Hypothalamus (tissue), 51 donors: Measurements from ENCODE around the gene APIP.

Experiments
- DNase-seq, 51 donors: peaks; one replicate each; lab custom pipeline; 2025; lab: John Stamatoyannopoulos, UW

APIP gene, protein sequence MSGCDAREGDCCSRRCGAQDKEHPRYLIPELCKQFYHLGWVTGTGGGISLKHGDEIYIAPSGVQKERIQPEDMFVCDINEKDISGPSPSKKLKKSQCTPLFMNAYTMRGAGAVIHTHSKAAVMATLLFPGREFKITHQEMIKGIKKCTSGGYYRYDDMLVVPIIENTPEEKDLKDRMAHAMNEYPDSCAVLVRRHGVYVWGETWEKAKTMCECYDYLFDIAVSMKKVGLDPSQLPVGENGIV

DNA sequence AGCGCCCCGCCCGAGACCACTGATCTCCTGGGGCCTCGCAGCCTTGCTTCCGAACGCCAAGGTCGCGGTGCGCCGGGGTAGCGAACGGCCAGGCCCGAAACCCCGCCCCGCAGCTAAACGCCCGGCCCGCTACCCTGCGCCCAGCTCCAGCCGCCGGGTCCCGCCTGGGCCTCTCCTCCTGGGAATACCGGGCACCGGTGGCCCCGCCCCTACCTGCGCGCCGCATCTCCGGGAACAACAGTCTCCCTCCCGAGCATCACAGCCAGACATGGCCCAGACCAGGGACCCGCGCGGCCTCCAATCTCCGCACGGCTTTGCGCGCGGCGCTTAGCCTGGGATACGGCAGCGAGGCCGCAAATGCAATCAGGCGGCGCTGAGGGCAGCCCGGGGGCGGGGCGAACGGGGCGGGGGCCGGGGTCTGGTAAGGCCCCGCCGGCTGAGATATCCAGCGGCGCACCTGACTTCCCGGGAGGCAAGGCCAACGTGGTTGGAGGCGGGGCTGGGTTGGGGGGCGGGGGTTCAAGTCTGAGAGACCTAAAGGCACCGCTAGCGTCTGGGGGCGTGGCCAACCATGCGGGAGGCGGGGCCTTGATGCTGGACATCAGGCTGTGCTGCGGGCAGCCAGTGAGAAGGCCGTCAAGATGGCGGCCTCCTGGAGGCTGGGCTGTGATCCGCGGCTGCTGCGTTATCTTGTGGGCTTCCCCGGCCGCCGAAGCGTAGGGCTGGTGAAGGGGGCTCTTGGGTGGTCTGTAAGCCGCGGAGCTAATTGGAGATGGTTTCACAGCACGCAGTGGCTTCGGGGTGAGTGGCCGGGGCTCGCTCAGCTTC is at the start of gene APIP, which contains the start of gene PDHX:
Gene APIP, minus strand, starts transcription at position 365 of the 828 bp plus-strand sequence. Its CDS starts 95 bp downstream, at position 270.
Gene PDHX, plus strand, starts transcription at position 604 of the 828 bp plus-strand sequence. Its CDS starts 38 bp downstream, at position 642.
- peak; percentile 65 to 99 (median 93) for DNase-seq

DNA sequence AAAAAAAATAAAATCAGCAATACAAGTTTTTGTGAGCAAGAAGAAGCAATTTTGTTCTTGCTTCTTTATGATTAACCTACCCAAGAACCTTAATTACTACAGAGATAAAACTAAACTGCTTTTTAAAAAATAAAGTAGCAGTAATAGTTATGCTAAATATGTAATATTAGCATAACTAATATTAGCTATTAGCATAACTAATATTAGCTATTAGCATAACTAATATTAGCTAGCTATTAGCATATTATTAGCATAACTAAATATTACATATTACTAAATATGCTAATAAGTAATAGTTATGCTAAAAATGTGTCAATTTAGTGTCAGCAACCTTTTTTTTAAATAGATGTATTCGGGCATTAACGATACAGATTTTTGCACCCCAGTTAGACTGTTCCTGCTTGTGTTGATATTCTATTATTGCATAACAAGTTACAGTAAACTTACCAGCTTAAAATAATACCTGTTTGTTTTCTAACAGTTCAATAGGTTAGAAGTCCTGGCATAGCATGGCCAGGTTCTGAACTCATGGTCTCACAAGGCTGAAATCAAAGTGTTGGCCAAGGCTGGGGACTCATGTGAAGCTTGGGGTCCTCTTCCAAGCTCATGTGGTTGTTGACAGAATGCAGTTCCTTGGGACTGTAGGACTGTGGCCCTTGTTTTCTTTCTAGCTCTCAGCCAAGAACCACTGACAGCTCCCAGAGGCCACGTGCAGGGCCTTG is 48.6 kb upstream of the APIP start:
- DNase-seq = no peak

DNA sequence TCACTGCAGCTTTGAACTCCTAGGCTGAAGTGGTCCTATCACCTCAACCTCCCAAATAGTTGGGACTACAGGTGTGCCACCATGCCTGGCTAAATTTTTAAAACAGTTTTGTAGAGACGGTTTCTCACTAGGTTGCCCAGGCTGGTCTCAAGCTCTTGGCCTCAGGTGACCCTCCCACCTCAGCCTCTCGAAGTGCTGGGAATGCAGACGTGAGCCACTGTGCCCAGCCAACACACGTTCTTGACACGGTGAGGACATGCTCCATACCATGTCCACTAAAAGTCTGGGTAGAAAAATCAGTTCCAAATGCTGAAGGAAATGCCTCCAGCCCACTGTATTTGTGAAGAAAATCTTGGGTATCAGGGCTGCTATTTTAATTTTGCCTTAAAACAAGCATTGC is 47.2 kb upstream of the APIP start:
- no peak for DNase-seq

DNA sequence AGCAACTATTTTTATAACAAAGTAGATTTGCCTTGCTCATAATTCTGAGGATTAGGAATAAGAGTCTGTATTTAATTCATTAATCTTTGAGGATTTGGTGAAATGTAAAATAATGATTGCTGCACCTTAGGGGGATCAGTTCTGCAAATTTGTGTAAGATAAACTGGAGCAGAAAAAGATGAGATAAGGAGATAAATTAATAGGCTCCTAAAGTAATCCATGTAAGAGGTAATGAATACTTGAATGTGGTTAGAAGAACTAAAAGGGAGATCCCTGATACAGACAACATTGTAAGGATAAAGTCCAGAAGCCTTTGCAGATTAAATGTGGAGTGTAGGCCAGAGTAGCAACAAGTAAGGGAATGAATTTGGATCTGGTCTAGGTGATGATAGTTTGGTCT is 45.9 kb upstream of the APIP start:
- DNase-seq = no peak

DNA sequence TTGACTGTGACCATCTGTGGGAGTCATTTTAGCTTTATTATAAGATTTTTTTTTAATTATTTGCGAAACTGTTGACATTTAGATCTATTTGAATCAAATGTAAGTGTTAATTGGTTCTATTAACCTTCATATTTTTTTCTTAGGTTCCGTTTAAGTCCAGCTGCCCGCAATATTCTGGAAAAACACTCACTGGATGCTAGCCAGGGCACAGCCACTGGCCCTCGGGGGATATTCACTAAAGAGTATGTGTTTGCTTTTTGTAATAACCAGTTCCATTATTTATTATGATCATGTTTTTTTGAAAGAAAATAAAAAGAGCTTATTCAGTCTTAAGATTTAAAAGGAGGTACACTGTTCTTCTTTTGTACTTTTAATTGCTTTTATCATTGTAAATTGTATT is 44.1 kb upstream of the APIP start:
- peak in 14 of 51 donors; percentile 0 to 27 (median 5) for DNase-seq

DNA sequence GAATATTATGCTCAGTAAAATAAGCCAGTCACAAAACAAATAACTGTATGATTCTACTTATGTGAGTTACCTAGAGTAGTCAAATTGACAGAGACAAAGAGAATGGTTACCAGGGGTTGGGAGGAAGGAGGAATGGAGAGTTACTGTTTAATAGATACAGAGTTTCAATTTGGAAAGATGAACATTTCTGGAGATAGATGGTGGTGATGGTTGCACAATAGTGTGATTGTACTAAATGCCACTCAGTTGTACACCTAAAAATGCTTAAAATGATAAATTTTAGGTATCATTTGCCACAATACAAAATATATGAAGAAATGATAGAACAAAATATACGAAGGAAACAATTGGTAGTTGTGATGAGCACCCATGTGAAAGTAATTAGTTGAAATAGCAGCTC is 43.6 kb upstream of the APIP start:
- DNase-seq = no peak

DNA sequence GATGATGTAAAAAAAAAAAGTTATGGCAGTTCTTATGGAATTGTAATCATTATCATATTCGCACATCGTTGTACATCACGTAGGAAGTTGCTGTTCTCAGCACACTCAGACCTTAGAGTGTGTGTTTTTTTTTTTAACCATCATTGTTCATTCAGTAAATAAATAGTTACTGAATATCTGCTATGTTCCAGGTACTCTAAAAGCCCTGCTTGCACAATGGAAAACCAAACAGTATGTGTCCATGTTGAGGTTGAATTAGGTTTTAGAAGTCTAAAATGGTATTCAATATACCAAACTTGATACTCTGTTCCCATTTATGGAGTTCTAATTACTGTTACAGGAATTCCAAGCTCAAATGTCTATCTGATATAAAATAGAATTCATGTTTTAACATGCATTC is 41.4 kb upstream of the APIP start:
- DNase-seq = no peak

DNA sequence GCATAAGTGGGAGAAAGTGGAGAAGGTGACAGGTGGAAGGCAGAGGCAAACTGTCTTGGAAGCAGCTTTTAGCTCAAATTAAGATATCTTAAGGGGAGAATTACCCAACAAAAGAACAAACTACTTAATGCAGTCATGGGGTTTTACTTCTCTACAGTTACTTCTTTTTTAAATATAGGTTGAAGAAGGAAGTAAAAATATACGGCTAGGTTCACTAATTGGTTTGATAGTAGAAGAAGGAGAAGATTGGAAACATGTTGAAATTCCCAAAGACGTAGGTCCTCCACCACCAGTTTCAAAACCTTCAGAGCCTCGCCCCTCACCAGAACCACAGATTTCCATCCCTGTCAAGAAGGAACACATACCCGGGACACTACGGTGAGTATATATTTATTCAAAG is 41.0 kb upstream of the APIP start:
- DNase-seq = no peak

DNA sequence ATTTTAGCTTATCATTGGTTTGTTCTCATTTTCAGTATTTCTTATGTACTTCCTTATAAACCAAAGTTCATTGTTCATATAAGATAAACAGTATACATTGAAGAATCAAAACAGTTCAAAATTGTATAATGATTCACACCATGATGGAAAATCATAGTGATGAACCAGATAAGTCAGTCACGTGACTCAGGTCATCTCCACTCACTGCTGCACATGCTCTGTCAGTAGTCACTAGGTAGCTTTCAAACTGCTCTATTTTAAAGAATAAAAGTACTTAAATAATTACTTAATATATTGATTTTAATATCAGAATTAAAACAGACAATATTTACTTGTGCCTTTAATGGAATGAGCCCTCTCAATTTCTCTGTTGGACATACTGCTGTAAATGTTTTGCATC is 37.8 kb upstream of the APIP start:
- no peak for DNase-seq

DNA sequence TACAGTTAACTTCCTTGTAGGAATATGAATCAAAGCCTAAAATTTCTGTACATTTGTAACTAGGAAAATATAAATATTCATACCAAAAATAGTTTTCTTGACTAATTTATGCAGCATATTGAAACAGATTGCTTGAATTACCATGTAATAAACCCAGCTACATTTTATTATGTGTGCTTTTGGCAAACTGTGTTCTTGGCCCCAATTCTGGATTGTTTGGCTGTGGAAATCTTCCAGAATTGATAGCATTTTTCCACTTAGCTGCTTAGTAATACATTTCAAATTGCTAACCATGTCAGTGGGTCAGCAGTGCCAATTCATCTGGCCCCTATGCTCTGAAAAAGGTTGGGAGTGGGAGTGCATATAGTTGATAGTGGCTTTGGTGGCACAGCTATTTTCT is 32.5 kb upstream of the APIP start:
- no peak for DNase-seq

DNA sequence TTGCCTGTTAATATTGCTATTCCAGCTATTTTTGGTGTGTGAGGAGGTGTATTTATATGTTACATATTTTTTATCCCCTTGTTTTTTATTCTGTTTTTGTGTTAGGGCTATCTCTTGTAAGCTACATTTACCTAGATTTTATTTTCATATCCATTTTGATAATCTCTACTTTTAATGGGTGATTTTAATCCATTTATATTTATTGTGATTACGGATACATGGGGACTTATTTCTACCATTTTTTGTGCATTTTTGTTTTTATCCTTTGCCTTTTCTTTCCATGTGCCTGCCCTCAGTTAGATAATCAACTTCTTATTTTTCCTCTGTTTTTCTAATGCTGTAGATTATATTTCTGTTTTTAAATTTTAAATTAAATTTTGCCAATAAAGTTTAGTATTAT is 28.5 kb upstream of the APIP start:
- DNase-seq = no peak

DNA sequence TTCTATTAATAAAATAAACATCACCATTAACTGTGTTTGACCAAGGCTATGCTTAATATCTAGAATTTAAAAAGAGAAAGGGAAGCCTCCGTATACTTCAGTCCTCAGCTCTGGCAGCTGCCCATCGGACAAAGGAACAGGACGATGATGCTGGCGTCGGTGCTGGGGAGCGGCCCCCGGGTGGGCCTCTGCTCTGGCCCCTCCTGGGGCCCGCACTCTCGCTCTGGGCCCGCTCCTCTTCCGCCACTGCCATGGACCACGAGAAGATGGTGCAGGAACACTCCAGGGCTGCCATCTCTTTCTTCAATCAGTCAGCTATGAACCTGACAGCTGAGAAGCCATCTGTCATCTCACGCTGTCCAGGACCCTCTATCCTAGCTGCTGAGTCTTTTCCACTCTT is 25.5 kb upstream of the APIP start:
- DNase-seq = no peak

DNA sequence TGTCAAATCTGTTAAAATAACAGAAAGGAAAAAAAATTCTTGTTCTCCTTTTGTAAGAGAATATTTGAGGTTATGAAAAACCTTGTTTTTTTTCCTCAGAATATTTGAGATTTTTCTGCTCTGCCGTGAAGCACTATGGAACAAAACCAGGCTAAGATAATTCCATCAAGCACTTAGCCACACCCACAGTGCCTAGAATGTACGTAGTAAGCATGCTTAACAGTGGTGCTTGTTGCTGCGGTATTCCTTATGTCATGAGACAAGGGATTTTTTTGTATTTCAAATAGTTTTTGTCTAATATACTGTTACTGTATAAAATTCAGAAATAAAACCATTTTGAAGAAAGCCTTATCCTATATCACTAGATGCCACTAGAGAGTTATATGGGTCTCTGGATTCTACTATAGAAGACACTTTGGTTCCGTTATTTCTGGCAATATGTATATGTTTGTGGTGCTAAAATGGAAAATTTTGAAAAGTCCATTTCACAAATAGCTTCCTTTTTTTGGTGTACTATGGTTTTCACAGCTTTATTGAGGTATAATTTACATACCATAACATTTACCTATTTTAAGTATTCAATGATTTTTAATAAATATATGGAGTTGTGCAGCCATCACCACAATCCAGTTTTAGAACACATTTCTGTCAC is 24.0 kb upstream of the APIP start:
- DNase-seq = no peak

DNA sequence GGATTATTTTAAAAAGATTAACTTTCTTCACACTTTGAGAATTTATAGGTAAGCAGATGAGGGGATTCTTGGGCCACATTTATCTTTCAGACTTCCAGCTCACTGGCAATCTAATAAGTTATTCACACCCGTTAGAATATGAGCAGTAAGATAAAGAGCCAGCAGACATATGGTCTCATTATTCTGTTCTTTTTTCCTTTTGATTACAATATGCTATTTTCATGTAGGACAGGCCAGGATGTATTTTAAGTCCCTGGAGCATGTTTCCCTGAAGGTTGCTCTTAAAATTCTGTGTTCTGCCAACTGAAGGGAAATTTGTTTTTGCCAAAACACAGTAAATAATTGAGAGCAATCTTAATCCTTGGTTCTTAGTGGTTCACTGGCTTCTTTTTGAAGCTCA is 22.4 kb upstream of the APIP start:
- DNase-seq = no peak

DNA sequence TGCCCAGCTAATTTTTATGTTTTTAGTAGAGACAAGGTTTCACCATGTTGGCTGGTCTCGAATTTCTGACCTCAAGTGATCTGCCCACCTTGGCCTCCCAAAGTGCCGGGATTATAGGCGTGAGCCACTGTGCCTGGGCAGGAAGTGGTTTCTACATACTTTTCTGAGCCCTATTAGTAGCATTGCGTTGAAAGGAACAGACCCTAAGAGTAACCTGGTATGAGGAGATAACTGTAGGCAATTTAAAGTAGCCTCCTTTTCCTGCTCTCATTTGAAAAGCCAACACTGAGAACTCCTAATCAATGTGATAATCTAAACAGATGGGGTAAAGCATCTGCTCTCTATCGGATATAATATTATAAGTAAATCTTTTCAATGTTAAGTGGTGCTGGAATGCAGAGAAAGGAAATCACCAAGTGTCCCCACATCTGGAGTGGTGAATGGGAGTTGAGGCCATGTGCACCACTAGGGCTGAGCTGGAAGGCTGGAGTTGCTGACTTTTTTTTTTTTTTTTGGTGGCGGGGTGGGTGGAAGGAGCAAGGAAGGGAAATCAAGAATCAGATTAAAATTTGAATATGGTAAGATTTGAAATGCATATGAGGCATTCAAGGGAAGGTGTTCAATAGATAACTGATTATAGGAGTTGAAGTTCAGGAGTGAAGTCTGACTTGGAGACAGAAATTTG is 20.9 kb upstream of the APIP start:
- no peak for DNase-seq

DNA sequence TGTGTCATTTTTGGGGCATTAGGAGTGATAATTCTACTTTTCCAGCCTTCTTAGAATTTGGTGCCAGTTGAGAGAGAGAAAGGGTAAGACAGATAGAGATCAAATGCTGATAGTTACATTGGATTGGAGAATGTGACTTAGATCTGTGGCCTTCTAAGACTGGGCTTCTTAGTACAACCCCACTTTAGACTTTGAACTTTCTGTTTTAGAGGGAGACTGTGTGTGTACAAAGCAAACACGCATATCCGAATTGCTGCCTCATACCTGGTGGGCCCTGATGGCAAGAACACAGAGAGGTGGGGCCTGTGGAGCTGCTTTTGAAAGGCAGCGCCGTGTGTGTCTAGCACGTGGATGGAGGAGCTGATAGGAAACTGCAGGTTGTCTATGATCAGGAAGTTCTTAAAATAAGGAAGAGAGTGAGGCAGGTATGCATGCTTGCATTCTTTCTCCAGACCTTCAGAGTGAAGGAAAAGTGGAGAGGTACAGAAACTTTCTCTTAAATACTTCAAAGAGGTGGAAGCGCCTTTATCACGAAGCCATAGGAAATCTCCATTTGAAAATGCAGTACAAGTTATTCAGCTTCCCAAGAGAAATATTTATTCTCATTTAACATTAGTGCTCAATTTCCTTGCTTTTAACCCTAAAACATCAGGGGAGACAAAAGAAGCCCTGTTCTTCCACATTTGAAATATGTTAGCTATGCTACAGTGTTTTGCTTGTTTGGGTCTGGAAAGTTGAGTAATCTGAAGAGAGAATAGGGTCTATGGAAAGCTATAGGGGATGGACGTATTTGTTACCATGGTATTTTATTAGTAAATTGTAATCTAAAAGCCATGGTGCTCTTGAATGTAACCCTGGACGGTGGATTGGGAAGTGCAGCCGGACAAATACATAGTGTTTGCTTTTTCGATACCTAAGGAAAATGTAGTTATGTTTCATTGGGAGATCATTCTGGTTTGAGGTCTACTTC is 13.9 kb upstream of the APIP start:
- no peak for DNase-seq

DNA sequence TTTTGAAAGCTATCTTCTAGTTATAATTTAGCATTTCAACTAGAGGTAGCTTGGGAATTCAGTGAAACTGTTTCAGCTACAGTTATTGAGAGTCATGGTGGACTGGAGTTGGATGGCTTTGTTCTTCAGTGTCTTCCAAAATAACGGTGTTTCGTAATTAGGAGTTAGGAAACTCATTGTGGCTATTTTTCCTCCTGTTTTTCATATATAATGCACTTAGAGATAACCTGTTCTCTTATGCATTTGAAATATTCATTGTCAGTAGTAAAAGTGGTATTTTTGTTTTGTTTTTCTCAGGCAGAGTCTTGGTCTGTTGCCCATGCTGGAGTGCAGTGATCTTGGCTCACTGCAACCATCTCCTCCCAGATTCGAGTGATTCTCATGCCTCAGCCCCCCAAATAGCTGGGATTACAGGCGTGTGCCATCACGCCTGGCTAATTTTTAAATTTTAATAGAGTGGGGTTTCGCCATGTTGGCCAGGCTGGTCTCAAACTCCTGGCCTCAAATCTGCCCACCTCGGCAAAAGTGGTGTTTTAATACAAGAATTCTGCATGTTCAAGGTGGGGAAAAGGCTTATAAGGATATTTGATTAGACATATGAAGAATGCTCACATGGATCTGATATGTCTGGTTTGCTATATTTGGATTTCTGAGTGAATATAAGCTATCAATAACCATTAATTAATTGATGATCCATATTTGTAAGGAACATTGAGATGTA is 12.9 kb upstream of the APIP start:
- DNase-seq = no peak

DNA sequence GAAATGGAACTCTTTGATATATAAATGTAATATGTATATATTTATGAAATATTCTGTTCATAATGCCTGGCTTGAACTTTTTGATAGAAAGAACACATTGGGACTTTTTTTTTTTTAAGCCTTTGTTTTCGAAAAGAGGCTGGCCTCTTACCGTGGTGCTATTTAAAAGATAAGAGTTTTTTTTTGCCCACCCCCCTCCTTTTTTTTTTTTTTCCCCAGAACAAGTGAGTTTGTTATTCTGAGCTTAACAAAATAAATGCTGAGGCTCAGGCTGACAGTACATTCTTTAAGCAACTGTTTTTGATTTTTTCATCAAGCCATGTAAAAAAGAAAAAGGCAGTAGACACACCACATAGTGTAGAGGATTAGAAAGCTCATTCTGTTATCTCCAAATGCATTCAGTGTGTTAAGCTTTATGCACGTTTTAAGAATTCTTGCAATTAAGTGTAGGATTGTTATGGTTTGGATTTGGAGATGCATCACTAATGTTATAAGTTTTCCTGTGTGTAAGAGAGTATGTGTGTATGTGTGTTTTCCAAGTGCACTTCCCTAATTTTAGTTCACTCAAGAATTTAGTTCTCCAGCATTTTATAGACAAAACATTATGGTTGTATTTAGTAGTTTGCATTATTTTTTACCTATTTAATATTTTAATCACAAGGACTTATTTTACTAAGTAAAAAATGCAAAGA is 12.2 kb upstream of the APIP start:
- DNase-seq = no peak
